Glutamatergic neuron (in vitro differentiated cells): ENCODE data around the gene ZNF410. TPM values are rescaled to one million over a fixed set of nuclear protein-coding genes. Genes with fewer than 3 reads are reported as not detected.

Experiments used
- DNase-seq: peaks from one replicate; pipeline ENCODE4 v3.0.0; 2022
- H3K27ac Mint-ChIP-seq: one replicate; pipeline ENCODE4 v1.8.0; 2020; ENCODE audit warnings: mild to moderate bottlenecking, mixed read lengths, inconsistent platforms; ENCODE audit not compliant: unreplicated experiment
- H3K27me3 Mint-ChIP-seq: one replicate; pipeline ENCODE4 v1.8.0; 2020; ENCODE audit warnings: mild to moderate bottlenecking, moderate library complexity, mixed read lengths, inconsistent platforms; ENCODE audit not compliant: unreplicated experiment
- H3K36me3 Mint-ChIP-seq: one replicate; pipeline ENCODE4 v1.8.0; 2020; ENCODE audit warnings: mild to moderate bottlenecking, mixed read lengths, inconsistent platforms; ENCODE audit not compliant: unreplicated experiment
- H3K4me1 Mint-ChIP-seq: one replicate; pipeline ENCODE4 v1.8.0; 2020; ENCODE audit warnings: mild to moderate bottlenecking, low read depth, mixed read lengths, inconsistent platforms; ENCODE audit not compliant: unreplicated experiment
- H3K4me3 Mint-ChIP-seq: one replicate; pipeline ENCODE4 v1.8.0; 2020; ENCODE audit warnings: mild to moderate bottlenecking, mixed read lengths, inconsistent platforms; ENCODE audit not compliant: unreplicated experiment
- H3K9me3 Mint-ChIP-seq: one replicate; pipeline ENCODE4 v1.8.0; 2020; ENCODE audit warnings: mild to moderate bottlenecking, moderate library complexity, mixed read lengths, inconsistent platforms; ENCODE audit not compliant: unreplicated experiment
- total RNA-seq: library from RNA; stranded (reverse); fragmentation: NEBNext Ultra II Directional; extraction: Animal tissue kit (Norgen Biotek cat#: 25700); gene quantifications from one replicate; pipeline ENCODE4 v1.2.1, GENCODE V29; 2021; ENCODE audit not compliant: unreplicated experiment
- TF ChIP-seq, protein P1 (sequence below): fragments of 200-600 bp; sonication (generic); IDR thresholded peaks from one replicate; pipeline ENCODE4 v1.5.0; 2021; ENCODE audit not compliant: partially characterized antibody, unreplicated experiment

ZNF410 gene
- total RNA-seq, 1 donor from 2014 or later: 50.7 TPM

DNA sequence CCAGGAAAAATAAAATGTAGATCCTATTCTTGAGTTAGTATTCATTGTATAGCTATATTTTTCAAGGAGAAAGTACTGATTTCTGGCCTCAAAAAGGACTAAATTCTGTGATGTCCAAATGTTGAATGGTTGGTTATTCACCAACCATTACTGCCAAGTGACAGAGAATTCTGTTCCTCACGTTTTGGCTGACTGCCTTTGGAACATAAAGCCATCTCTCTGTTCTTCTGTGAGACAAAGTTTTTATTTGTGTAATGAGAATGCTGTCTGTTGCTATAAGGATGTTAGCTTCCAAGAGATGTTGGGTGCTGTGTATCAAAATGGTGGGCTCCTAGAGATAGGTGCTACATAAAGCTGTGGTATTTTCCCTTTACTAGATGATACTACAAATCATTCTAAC is 9.3 kb downstream of the ZNF410 start:
- no peak overlapping the region for H3K27ac Mint-ChIP-seq
- no peak overlapping the region for H3K4me3 Mint-ChIP-seq
- H3K27me3 Mint-ChIP-seq: no peaks in the 10 kb centered on the region
- no peak for DNase-seq
- H3K9me3 Mint-ChIP-seq: no peaks in the 10 kb centered on the region
- TF ChIP-seq, protein P1, sequence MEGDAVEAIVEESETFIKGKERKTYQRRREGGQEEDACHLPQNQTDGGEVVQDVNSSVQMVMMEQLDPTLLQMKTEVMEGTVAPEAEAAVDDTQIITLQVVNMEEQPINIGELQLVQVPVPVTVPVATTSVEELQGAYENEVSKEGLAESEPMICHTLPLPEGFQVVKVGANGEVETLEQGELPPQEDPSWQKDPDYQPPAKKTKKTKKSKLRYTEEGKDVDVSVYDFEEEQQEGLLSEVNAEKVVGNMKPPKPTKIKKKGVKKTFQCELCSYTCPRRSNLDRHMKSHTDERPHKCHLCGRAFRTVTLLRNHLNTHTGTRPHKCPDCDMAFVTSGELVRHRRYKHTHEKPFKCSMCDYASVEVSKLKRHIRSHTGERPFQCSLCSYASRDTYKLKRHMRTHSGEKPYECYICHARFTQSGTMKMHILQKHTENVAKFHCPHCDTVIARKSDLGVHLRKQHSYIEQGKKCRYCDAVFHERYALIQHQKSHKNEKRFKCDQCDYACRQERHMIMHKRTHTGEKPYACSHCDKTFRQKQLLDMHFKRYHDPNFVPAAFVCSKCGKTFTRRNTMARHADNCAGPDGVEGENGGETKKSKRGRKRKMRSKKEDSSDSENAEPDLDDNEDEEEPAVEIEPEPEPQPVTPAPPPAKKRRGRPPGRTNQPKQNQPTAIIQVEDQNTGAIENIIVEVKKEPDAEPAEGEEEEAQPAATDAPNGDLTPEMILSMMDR: no peak
- no peaks in the 10 kb centered on the region for H3K4me1 Mint-ChIP-seq
- H3K36me3 Mint-ChIP-seq: no peaks in the 10 kb centered on the region

DNA sequence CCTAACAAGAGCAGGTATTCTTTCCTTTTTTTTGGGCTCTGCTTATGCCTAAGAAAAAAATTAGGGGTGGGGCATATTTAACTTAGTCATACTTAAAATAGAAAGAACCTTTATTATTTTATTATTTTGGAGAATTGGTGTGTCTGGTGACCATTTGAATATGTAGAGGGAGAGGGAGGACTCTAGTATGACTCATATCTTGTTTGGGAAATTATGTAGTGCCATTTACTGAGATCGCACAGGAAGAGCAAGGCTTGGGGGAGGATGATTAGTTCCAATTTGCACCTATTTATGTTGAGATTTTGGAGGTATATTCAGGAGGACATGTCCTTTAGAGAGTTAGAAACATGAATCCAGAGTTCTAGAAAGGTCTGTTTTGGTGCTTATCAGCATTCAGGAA is 9.9 kb downstream of the ZNF410 start:
- no peaks in the 10 kb centered on the region for H3K36me3 Mint-ChIP-seq

DNA sequence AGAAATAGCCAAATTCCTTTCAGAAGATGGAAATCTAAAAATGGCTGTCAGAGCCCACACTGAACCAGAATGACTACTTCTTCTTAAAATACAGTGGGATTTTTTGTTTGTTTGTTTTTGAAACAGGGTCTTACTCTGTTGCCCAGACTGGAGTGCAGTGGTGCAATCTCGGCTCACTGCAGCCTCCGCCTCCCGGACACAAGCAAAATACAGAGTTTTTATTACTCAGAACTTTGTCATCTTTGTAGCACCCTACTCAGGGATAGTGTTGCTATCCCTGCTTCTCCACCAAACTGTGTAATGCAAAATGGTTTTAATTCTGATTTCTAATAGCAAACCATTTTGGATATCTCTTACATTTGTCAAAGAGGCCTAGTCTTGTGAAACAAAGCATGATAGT is 16.4 kb downstream of the ZNF410 start:
- Mint-ChIP-seq H3K36me3 (no peaks in the 10 kb centered on the region), H3K4me1 (no peaks in the 10 kb centered on the region), H3K27me3 (peaks cover under 1% of the 10 kb centered on the region), H3K27ac (no peak overlapping the region), H3K9me3 (no peaks in the 10 kb centered on the region), H3K4me3 (no peak overlapping the region)
- TF ChIP-seq, protein P1: no peak
- no peak for DNase-seq

More for the DNA sequence above, 9.9 kb downstream of the ZNF410 start:
- Mint-ChIP-seq H3K4me1 (no peaks in the 10 kb centered on the region), H3K27ac (no peak overlapping the region), H3K4me3 (no peak overlapping the region), H3K9me3 (no peaks in the 10 kb centered on the region), H3K27me3 (no peaks in the 10 kb centered on the region)
- no peak for DNase-seq
- TF ChIP-seq, protein P1: no peak

DNA sequence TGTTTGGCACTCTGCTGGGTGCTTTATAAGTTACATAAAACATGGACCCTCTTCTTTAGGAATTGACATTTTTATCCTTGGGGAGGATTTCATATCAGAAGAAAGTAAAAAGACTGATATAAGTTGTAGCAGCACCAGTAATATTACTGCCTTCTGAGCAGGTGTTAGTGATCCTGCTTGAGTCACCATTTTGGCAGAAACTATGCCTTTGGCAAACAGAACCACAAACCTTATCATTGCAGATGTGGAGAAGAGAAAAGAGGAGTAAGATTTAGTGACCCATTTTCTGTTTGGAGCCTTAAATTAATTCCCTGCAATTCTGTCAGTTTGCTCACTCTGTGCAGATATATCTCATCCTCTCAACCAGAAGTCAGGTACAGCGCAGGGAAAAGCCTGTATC is 23.0 kb downstream of the ZNF410 start:
- Mint-ChIP-seq H3K36me3 (no peaks in the 10 kb centered on the region), H3K4me3 (no peak overlapping the region), H3K27ac (no peak overlapping the region), H3K9me3 (no peaks in the 10 kb centered on the region), H3K4me1 (no peaks in the 10 kb centered on the region), H3K27me3 (peaks cover 2% of the 10 kb centered on the region)
- DNase-seq: no peak
- TF ChIP-seq, protein P1: no peak

DNA sequence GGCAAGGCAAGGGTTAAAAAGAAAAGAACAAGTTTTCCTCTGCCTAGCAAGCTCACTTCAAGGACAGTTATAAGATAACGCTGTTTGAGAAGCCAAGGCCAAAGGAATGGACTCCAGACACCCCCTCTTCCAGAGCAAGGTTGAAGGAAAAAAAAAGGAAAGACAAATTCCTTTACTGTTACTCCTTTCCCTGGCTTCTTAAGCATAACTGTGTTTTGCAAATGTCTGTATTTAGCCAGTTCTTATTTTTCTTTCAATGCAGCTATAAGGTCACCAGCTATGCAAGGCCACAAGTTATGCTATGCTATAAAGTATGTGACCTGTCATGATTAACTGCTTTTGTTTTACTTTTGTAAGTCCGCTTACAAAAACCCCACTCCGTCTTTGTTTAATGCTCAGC is 26.6 kb downstream of the ZNF410 start:
- no peaks in the 10 kb centered on the region for H3K4me1 Mint-ChIP-seq
- no peaks in the 10 kb centered on the region for H3K9me3 Mint-ChIP-seq
- H3K4me3 Mint-ChIP-seq: no peak overlapping the region
- no peak overlapping the region for H3K27ac Mint-ChIP-seq
- no peaks in the 10 kb centered on the region for H3K27me3 Mint-ChIP-seq
- no peaks in the 10 kb centered on the region for H3K36me3 Mint-ChIP-seq
- TF ChIP-seq, protein P1: no peak
- DNase-seq: no peak
